Type B pancreatic cell (in vitro differentiated cells): ENCODE measurements around the gene PPP1R1C. TPM values are rescaled to one million over a fixed set of nuclear protein-coding genes. Genes with fewer than 3 reads are reported as not detected.

ENCODE experiments used
- DNase-seq: peaks from one replicate; pipeline ENCODE4 v3.0.0; 2021; ENCODE audit warnings: mixed read lengths; ENCODE audit not compliant: unreplicated experiment; ENCODE audit errors: extremely low spot score
- H3K27ac Mint-ChIP-seq: 2 replicates; pipeline ENCODE4 v1.8.0; 2021; ENCODE audit warnings: mild to moderate bottlenecking, mixed read lengths
- H3K27me3 Mint-ChIP-seq: 2 replicates; pipeline ENCODE4 v1.8.0; 2021; ENCODE audit warnings: mixed read lengths
- H3K36me3 Mint-ChIP-seq: 2 replicates; pipeline ENCODE4 v1.8.0; 2021; ENCODE audit warnings: mixed read lengths
- H3K4me1 Mint-ChIP-seq: one replicate; pipeline ENCODE4 v1.8.0; 2021; ENCODE audit warnings: mixed read lengths; ENCODE audit not compliant: unreplicated experiment
- H3K4me3 Mint-ChIP-seq: 2 replicates; pipeline ENCODE4 v1.8.0; 2021; ENCODE audit warnings: mild to moderate bottlenecking, mixed read lengths
- H3K9me3 Mint-ChIP-seq: 2 replicates; pipeline ENCODE4 v1.8.0; 2021; ENCODE audit warnings: mixed read lengths
- total RNA-seq: library from RNA; stranded (reverse); gene quantifications from 2 replicates; pipeline ENCODE4 v1.2.1, GENCODE V29; 2021; ENCODE audit warnings: low replicate concordance
- TF ChIP-seq, protein P1 (sequence below): fragments of 200-600 bp; sonication (generic); conservative IDR thresholded peaks from 2 replicates; pipeline ENCODE4 v1.5.0; 2021; ENCODE audit warnings: antibody characterized with exemption, mild to moderate bottlenecking

PPP1R1C gene
- total RNA-seq, 1 donor from 2014 or later: 1.4 TPM

- no peaks in the 10 kb centered on the region for H3K36me3 Mint-ChIP-seq
- no peak for DNase-seq
- TF ChIP-seq, protein P1, sequence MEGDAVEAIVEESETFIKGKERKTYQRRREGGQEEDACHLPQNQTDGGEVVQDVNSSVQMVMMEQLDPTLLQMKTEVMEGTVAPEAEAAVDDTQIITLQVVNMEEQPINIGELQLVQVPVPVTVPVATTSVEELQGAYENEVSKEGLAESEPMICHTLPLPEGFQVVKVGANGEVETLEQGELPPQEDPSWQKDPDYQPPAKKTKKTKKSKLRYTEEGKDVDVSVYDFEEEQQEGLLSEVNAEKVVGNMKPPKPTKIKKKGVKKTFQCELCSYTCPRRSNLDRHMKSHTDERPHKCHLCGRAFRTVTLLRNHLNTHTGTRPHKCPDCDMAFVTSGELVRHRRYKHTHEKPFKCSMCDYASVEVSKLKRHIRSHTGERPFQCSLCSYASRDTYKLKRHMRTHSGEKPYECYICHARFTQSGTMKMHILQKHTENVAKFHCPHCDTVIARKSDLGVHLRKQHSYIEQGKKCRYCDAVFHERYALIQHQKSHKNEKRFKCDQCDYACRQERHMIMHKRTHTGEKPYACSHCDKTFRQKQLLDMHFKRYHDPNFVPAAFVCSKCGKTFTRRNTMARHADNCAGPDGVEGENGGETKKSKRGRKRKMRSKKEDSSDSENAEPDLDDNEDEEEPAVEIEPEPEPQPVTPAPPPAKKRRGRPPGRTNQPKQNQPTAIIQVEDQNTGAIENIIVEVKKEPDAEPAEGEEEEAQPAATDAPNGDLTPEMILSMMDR: no peak
- H3K4me3 Mint-ChIP-seq: no peak overlapping the region
- H3K27ac Mint-ChIP-seq: no peak overlapping the region
- peaks cover 5% of the 10 kb centered on the region for H3K9me3 Mint-ChIP-seq
- H3K27me3 Mint-ChIP-seq: no peaks in the 10 kb centered on the region
- H3K4me1 Mint-ChIP-seq: no peaks in the 10 kb centered on the region
Observed at GRCh38 chr2:182128821-182129707, 143.4 kb downstream of the PPP1R1C start.

- Mint-ChIP-seq H3K27me3 (no peaks in the 10 kb centered on the region), H3K4me3 (no peak overlapping the region), H3K9me3 (no peaks in the 10 kb centered on the region), H3K4me1 (no peaks in the 10 kb centered on the region), H3K36me3 (no peaks in the 10 kb centered on the region), H3K27ac (no peak overlapping the region)
- DNase-seq: no peak
- TF ChIP-seq, protein P1: peak; percentile 63
Observed at GRCh38 chr2:182132605-182133004, 147.0 kb downstream of the PPP1R1C start.

- TF ChIP-seq, protein P1: no peak
Observed at GRCh38 chr2:182133195-182133891, 147.7 kb downstream of the PPP1R1C start.

GRCh38 chr2:182134201-182134600, 148.5 kb downstream of the PPP1R1C start:
- H3K4me1 Mint-ChIP-seq: no peaks in the 10 kb centered on the region
- DNase-seq: no peak
- H3K9me3 Mint-ChIP-seq: no peaks in the 10 kb centered on the region
- no peak overlapping the region for H3K4me3 Mint-ChIP-seq
- TF ChIP-seq, protein P1: no peak
- peaks cover 3% of the 10 kb centered on the region for H3K27me3 Mint-ChIP-seq
- H3K36me3 Mint-ChIP-seq: no peaks in the 10 kb centered on the region
- no peak overlapping the region for H3K27ac Mint-ChIP-seq

More at GRCh38 chr2:182133195-182133891, 147.7 kb downstream of the PPP1R1C start:
- H3K36me3 Mint-ChIP-seq: no peaks in the 10 kb centered on the region
- H3K9me3 Mint-ChIP-seq: no peaks in the 10 kb centered on the region
- H3K4me3 Mint-ChIP-seq: no peak overlapping the region
- H3K27me3 Mint-ChIP-seq: no peaks in the 10 kb centered on the region
- H3K4me1 Mint-ChIP-seq: no peaks in the 10 kb centered on the region
- no peak overlapping the region for H3K27ac Mint-ChIP-seq
- DNase-seq: no peak

- DNase-seq: no peak
- H3K4me3 Mint-ChIP-seq: no peak overlapping the region
- peaks cover 3% of the 10 kb centered on the region for H3K27me3 Mint-ChIP-seq
- H3K4me1 Mint-ChIP-seq: peaks cover 13% of the 10 kb centered on the region
- H3K36me3 Mint-ChIP-seq: no peaks in the 10 kb centered on the region
- peaks cover 5% of the 10 kb centered on the region for H3K9me3 Mint-ChIP-seq
- TF ChIP-seq, protein P1: no peak
- no peak overlapping the region for H3K27ac Mint-ChIP-seq
Observed at GRCh38 chr2:182142062-182142461, 156.4 kb downstream of the PPP1R1C start.
